ENCODE measurements around the gene SEC61A2. TPM values are rescaled to one million over a fixed set of nuclear protein-coding genes. Genes with fewer than 3 reads are reported as not detected.

The SEC61A2 gene
- total RNA-seq, 1 donor from 2014 or later, result 13.9 TPM

GRCh38 chr10:12111528-12111927 lies 17.9 kb upstream of the SEC61A2 start:
- Mint-ChIP-seq H3K27ac (ENCODE audit: unreplicated experiment) (no peak overlapping the region), H3K4me3 (ENCODE audit: unreplicated experiment) (no peak overlapping the region), H3K4me1 (ENCODE audit: unreplicated experiment) (no peaks in the 10 kb centered on the region), H3K9me3 (ENCODE audit: unreplicated experiment) (no peaks in the 10 kb centered on the region), H3K27me3 (ENCODE audit: unreplicated experiment) (no peaks in the 10 kb centered on the region), H3K36me3 (ENCODE audit: unreplicated experiment) (peaks cover 19% of the 10 kb centered on the region)
- no peak for TF ChIP-seq CTCF (IDR thresholded peaks at IDR 0.05)
- DNase-seq (ENCODE audit: extremely low spot score, unreplicated experiment), result no peak

GRCh38 chr10:12113627-12114026 lies 15.8 kb upstream of the SEC61A2 start:
- TF ChIP-seq CTCF (IDR thresholded peaks at IDR 0.05), result no peak
- H3K9me3 Mint-ChIP-seq (ENCODE audit: unreplicated experiment), result no peaks in the 10 kb centered on the region
- DNase-seq (ENCODE audit: extremely low spot score, unreplicated experiment), result no peak
- peaks cover 19% of the 10 kb centered on the region for H3K36me3 Mint-ChIP-seq (ENCODE audit: unreplicated experiment)
- no peaks in the 10 kb centered on the region for H3K4me1 Mint-ChIP-seq (ENCODE audit: unreplicated experiment)
- H3K4me3 Mint-ChIP-seq (ENCODE audit: unreplicated experiment), result no peak overlapping the region
- no peaks in the 10 kb centered on the region for H3K27me3 Mint-ChIP-seq (ENCODE audit: unreplicated experiment)
- H3K27ac Mint-ChIP-seq (ENCODE audit: unreplicated experiment), result no peak overlapping the region

- no peak for TF ChIP-seq CTCF (IDR thresholded peaks at IDR 0.05)
- H3K4me1 Mint-ChIP-seq (ENCODE audit: unreplicated experiment), result no peaks in the 10 kb centered on the region
- no peak overlapping the region for H3K27ac Mint-ChIP-seq (ENCODE audit: unreplicated experiment)
- peaks cover 25% of the 10 kb centered on the region for H3K36me3 Mint-ChIP-seq (ENCODE audit: unreplicated experiment)
- no peak overlapping the region for H3K4me3 Mint-ChIP-seq (ENCODE audit: unreplicated experiment)
- H3K27me3 Mint-ChIP-seq (ENCODE audit: unreplicated experiment), result no peaks in the 10 kb centered on the region
- no peaks in the 10 kb centered on the region for H3K9me3 Mint-ChIP-seq (ENCODE audit: unreplicated experiment)
- no peak for DNase-seq (ENCODE audit: extremely low spot score, unreplicated experiment)
Measured at GRCh38 chr10:12121673-12122072, 7.8 kb upstream of the SEC61A2 start.

DNA sequence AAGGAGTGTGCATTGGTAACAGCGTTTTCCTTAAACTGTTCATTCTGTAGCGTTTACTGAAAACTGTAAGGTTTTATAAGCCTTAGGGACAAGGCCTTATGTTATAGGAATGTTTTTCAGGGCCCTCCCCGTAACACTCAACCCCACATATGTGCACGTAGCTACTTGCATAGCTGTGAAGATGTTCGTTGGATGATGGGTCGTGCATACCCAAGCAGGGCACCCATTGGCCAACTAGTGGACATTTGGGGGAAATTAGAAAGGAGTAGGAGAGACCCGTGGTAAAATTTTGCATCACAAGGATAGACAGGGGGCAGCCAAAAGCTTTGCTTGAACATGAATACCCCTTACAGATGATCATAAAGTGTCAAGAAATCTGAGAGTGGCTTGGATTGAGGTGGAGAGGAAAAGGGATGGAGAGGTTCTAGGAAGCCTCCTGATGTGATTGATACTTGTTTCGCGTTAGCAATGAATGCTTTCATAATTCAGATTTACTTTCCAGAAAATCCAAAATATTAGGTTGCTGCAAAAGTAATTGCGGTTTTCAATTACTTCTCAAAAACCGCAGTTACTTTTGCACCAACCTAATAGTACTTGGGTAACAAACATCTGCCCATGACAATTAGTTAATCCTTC lies 878 bp downstream of the SEC61A2 start:
- Mint-ChIP-seq H3K27ac (ENCODE audit: unreplicated experiment) (peak overlapping the region; percentile 76), H3K27me3 (ENCODE audit: unreplicated experiment) (no peaks in the 10 kb centered on the region), H3K9me3 (ENCODE audit: unreplicated experiment) (no peaks in the 10 kb centered on the region), H3K4me1 (ENCODE audit: unreplicated experiment) (peaks cover 12% of the 10 kb centered on the region), H3K4me3 (ENCODE audit: unreplicated experiment) (peak overlapping the region; percentile 82), H3K36me3 (ENCODE audit: unreplicated experiment) (peaks cover 7% of the 10 kb centered on the region)
- TF ChIP-seq CTCF (IDR thresholded peaks at IDR 0.05), result peak; percentile 68
- no peak for DNase-seq (ENCODE audit: extremely low spot score, unreplicated experiment)

- Mint-ChIP-seq H3K27me3 (ENCODE audit: unreplicated experiment) (no peaks in the 10 kb centered on the region), H3K9me3 (ENCODE audit: unreplicated experiment) (no peaks in the 10 kb centered on the region), H3K4me1 (ENCODE audit: unreplicated experiment) (peaks cover 1% of the 10 kb centered on the region), H3K27ac (ENCODE audit: unreplicated experiment) (no peak overlapping the region), H3K36me3 (ENCODE audit: unreplicated experiment) (peaks cover 27% of the 10 kb centered on the region), H3K4me3 (ENCODE audit: unreplicated experiment) (no peak overlapping the region)
- no peak for DNase-seq (ENCODE audit: extremely low spot score, unreplicated experiment)
- no peak for TF ChIP-seq CTCF (IDR thresholded peaks at IDR 0.05)
Measured at GRCh38 chr10:12135631-12136030, 6.2 kb downstream of the SEC61A2 start.
